IPS-15b (cell line): ENCODE measurements around the gene HYI.

Experiments used
- H3K27me3 ChIP-seq: one replicate; pipeline ENCODE4 v1.6.1; 2013; ENCODE audit warnings: low read length; ENCODE audit not compliant: control insufficient read depth, insufficient read depth
- H3K36me3 ChIP-seq: one replicate; pipeline ENCODE4 v1.6.1; 2013; ENCODE audit warnings: low read length; ENCODE audit not compliant: control insufficient read depth, insufficient read depth
- H3K4me1 ChIP-seq: one replicate; pipeline ENCODE4 v1.6.1; 2013; ENCODE audit warnings: mild to moderate bottlenecking, low read length; ENCODE audit not compliant: control insufficient read depth, insufficient read depth
- H3K4me3 ChIP-seq: one replicate; pipeline ENCODE4 v1.5.1; 2013; ENCODE audit warnings: low read depth, low read length
- H3K9ac ChIP-seq: one replicate; pipeline ENCODE4 v1.6.1; 2013; ENCODE audit warnings: low read depth, mild to moderate bottlenecking, low read length
- H3K9me3 ChIP-seq: one replicate; pipeline ENCODE4 v1.6.1; 2013; ENCODE audit warnings: mild to moderate bottlenecking, low read length; ENCODE audit not compliant: control insufficient read depth, insufficient read depth

Gene HYI

GRCh38 chr1:43441166-43441893 is 12.4 kb downstream of the HYI start:
- Histone ChIP-seq H3K4me1 (no peaks in the 10 kb centered on the region), H3K9ac (no peak overlapping the region), H3K36me3 (peaks cover 31% of the 10 kb centered on the region), H3K4me3 (no peak overlapping the region), H3K27me3 (no peaks in the 10 kb centered on the region), H3K9me3 (no peaks in the 10 kb centered on the region)

GRCh38 chr1:43440358-43440757 is 13.4 kb downstream of the HYI start:
- no peaks in the 10 kb centered on the region for H3K4me1 ChIP-seq
- peaks cover 24% of the 10 kb centered on the region for H3K36me3 ChIP-seq
- H3K27me3 ChIP-seq = no peaks in the 10 kb centered on the region
- no peak overlapping the region for H3K4me3 ChIP-seq
- no peaks in the 10 kb centered on the region for H3K9me3 ChIP-seq
- no peak overlapping the region for H3K9ac ChIP-seq

GRCh38 chr1:43439781-43440180 is 13.9 kb downstream of the HYI start:
- no peaks in the 10 kb centered on the region for H3K9me3 ChIP-seq
- no peaks in the 10 kb centered on the region for H3K27me3 ChIP-seq
- H3K9ac ChIP-seq = no peak overlapping the region
- H3K36me3 ChIP-seq = peaks cover 22% of the 10 kb centered on the region
- no peaks in the 10 kb centered on the region for H3K4me1 ChIP-seq
- no peak overlapping the region for H3K4me3 ChIP-seq

GRCh38 chr1:43438953-43439581 is 14.7 kb downstream of the HYI start:
- peaks cover 24% of the 10 kb centered on the region for H3K36me3 ChIP-seq
- H3K27me3 ChIP-seq = no peaks in the 10 kb centered on the region
- H3K9me3 ChIP-seq = no peaks in the 10 kb centered on the region
- no peaks in the 10 kb centered on the region for H3K4me1 ChIP-seq
- no peak overlapping the region for H3K4me3 ChIP-seq
- no peak overlapping the region for H3K9ac ChIP-seq

- no peaks in the 10 kb centered on the region for H3K27me3 ChIP-seq
- H3K4me1 ChIP-seq = no peaks in the 10 kb centered on the region
- H3K9ac ChIP-seq = no peak overlapping the region
- no peaks in the 10 kb centered on the region for H3K9me3 ChIP-seq
- H3K4me3 ChIP-seq = no peak overlapping the region
- peaks cover 28% of the 10 kb centered on the region for H3K36me3 ChIP-seq
These were observed 15.2 kb downstream of the HYI start for GRCh38 chr1:43438576-43438952.

- Histone ChIP-seq H3K9me3 (no peaks in the 10 kb centered on the region), H3K36me3 (peaks cover 26% of the 10 kb centered on the region), H3K4me1 (no peaks in the 10 kb centered on the region), H3K27me3 (no peaks in the 10 kb centered on the region), H3K9ac (no peak overlapping the region), H3K4me3 (no peak overlapping the region)
These were observed 15.7 kb downstream of the HYI start for GRCh38 chr1:43438006-43438405.

GRCh38 chr1:43437031-43437973 is 16.4 kb downstream of the HYI start:
- H3K9me3 ChIP-seq = no peaks in the 10 kb centered on the region
- no peaks in the 10 kb centered on the region for H3K4me1 ChIP-seq
- H3K4me3 ChIP-seq = no peak overlapping the region
- H3K27me3 ChIP-seq = no peaks in the 10 kb centered on the region
- peaks cover 29% of the 10 kb centered on the region for H3K36me3 ChIP-seq
- no peak overlapping the region for H3K9ac ChIP-seq

- H3K36me3 ChIP-seq = peaks cover 33% of the 10 kb centered on the region
- no peaks in the 10 kb centered on the region for H3K4me1 ChIP-seq
- no peaks in the 10 kb centered on the region for H3K27me3 ChIP-seq
- no peaks in the 10 kb centered on the region for H3K9me3 ChIP-seq
- H3K4me3 ChIP-seq = no peak overlapping the region
- no peak overlapping the region for H3K9ac ChIP-seq
These were observed 17.4 kb downstream of the HYI start for GRCh38 chr1:43436371-43436770.

GRCh38 chr1:43435146-43436145 is 18.3 kb downstream of the HYI start:
- Histone ChIP-seq H3K9me3 (no peaks in the 10 kb centered on the region), H3K36me3 (peaks cover 41% of the 10 kb centered on the region), H3K27me3 (no peaks in the 10 kb centered on the region), H3K9ac (no peak overlapping the region), H3K4me1 (no peaks in the 10 kb centered on the region), H3K4me3 (no peak overlapping the region)

GRCh38 chr1:43434256-43434655 is 19.5 kb downstream of the HYI start:
- no peaks in the 10 kb centered on the region for H3K27me3 ChIP-seq
- no peak overlapping the region for H3K9ac ChIP-seq
- no peaks in the 10 kb centered on the region for H3K9me3 ChIP-seq
- peaks cover 47% of the 10 kb centered on the region for H3K36me3 ChIP-seq
- no peak overlapping the region for H3K4me3 ChIP-seq
- H3K4me1 ChIP-seq = no peaks in the 10 kb centered on the region

GRCh38 chr1:43432907-43433306 is 20.8 kb downstream of the HYI start:
- Histone ChIP-seq H3K4me1 (no peaks in the 10 kb centered on the region), H3K4me3 (no peak overlapping the region), H3K36me3 (peaks cover 43% of the 10 kb centered on the region), H3K9ac (no peak overlapping the region), H3K27me3 (no peaks in the 10 kb centered on the region), H3K9me3 (no peaks in the 10 kb centered on the region)
